Stimulated activated naive CD8-positive, alpha-beta T cell treated with anti-CD3 and anti-CD28 coated beads, Interleukin-15, amount 100 ng/mL, for 72 hours (primary cell): Measurements from ENCODE around the gene OPN3.
A peak's percentile ranks its signal among the peaks of the same experiment; 100 is the strongest.

Experiments used
- ATAC-seq: fragments of 150-1000 bp; cut with Tn5 transposase; 2 replicates; pipeline ENCODE4 v1.10.0; 2021; ENCODE audit warnings: mild to moderate bottlenecking, moderate library complexity
- DNase-seq, 2 donors: peaks; one replicate each; pipeline ENCODE4 v3.0.0; 2021 to 2022
- H3K27ac Mint-ChIP-seq, 2 donors: one replicate each; pipeline ENCODE4 v1.8.0; 2022; ENCODE audit warnings: mild to moderate bottlenecking in 2 of 2, mixed read lengths in 2 of 2, moderate library complexity in 2 of 2
- H3K27me3 Mint-ChIP-seq: one replicate; pipeline ENCODE4 v1.8.0; 2022; ENCODE audit warnings: mixed read lengths
- H3K4me1 Mint-ChIP-seq: one replicate; pipeline ENCODE4 v1.8.0; 2022; ENCODE audit warnings: mild to moderate bottlenecking, mixed read lengths
- H3K4me3 Mint-ChIP-seq, 2 donors: one replicate each; pipeline ENCODE4 v1.8.0; 2022; ENCODE audit warnings: mild to moderate bottlenecking in 2 of 2, mixed read lengths in 2 of 2, moderate library complexity in 1 of 2
- H3K9me3 Mint-ChIP-seq, 2 donors: one replicate each; pipeline ENCODE4 v1.8.0; 2022; ENCODE audit warnings: mixed read lengths in 2 of 2

OPN3 gene

DNA sequence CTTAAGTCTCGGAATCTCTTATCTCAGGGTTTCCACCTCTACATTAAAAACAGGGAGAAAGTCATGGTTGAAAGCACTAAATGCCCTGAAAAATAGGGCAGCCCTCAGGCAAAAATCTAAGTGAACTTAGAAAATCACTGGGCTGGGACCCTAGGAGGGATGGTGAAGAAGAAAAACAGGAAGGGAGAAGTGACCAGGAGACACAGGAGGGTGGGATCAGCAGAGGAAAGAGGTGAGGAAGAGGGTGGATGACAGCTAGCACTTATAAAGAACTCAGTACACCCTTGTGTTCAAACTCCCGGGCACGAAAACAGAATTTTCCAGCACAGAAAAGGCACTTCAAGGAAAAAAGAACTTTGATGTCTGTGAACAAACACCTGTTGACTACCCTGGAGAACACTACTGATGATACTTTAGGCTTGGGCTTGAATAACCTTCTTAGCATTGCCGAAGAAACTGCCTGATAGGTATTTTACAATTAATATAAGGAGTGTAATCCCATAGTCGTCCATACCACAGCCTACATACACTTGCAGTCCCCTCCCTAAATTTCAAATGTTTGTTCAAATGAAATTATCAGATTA lies 2.0 kb downstream of the OPN3 start:
- Mint-ChIP-seq H3K4me1 (peaks cover 48% of the 10 kb centered on the region), H3K9me3 (peaks cover 11 to 15% of the 10 kb centered on the region in 2 donors), H3K27me3 (no peaks in the 10 kb centered on the region), H3K4me3 (peak overlapping the region; percentile 81 to 89), H3K27ac (peak overlapping the region in 1 of 2 donors; percentile 92)
- ATAC-seq (no peak), DNase-seq (no peak)

GRCh38 chr1:241637604-241638003 lies 2.6 kb downstream of the OPN3 start:
- Mint-ChIP-seq H3K9me3 (peaks cover 10% of the 10 kb centered on the region in 2 donors), H3K27ac (no peak overlapping the region), H3K4me3 (peak overlapping the region; percentile 77 to 89), H3K27me3 (no peaks in the 10 kb centered on the region), H3K4me1 (peaks cover 47% of the 10 kb centered on the region)
- no peak for ATAC-seq
- DNase-seq = no peak

DNA sequence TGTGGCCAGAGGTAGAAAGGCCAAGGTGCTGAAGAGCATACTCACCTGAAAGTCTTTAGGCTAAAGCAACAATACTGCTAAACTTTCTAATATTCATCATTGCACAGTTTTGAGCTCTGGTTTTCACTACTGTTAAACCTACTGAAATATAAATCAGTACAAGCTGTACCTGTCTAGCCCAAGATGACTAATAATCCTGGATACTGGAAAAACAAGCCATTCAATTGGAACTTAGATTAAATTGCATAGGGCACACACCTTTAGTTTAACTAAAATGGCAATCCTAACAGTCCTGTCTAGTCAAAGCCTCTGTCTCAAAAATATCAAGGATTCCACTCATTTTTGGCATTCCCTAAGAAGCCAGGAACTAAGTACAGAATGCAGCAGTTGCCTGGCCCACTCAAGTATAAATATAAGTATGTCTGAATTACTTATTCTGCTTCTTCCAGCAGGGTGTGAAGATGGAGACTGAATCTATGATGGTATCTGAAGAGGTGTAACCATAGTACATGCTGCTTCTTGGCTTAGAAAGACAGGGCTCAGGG lies 3.1 kb downstream of the OPN3 start:
- no peak for DNase-seq
- H3K9me3 Mint-ChIP-seq = peaks cover 5 to 6% of the 10 kb centered on the region in 2 donors
- peaks cover 52% of the 10 kb centered on the region for H3K4me1 Mint-ChIP-seq
- H3K27ac Mint-ChIP-seq = no peak overlapping the region
- peak overlapping the region; percentile 11 to 89 for H3K4me3 Mint-ChIP-seq
- H3K27me3 Mint-ChIP-seq = no peaks in the 10 kb centered on the region
- no peak for ATAC-seq

DNA sequence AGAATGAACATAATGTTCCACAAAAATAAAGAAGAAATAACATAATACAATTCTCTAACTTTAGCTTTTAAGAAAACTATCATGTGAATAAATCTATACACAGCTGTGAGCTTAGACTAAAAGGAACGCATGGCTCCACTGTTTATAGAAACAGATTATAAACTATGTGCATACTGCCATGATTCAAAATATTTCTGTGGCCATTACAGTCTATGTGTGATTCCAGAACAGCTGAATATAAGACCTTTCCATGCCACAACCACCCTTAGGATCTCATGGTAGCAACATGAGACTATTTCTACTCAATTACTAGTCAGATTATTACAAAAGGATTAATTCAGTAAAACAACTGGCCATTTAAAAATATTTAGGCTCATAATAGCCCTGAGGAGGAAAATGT lies 3.9 kb downstream of the OPN3 start:
- no peaks in the 10 kb centered on the region for H3K27me3 Mint-ChIP-seq
- H3K4me3 Mint-ChIP-seq = peak overlapping the region in 1 of 2 donors; percentile 89
- ATAC-seq (no peak), DNase-seq (no peak)
- H3K9me3 Mint-ChIP-seq = no peaks in the 10 kb centered on the region
- no peak overlapping the region for H3K27ac Mint-ChIP-seq
- peaks cover 59% of the 10 kb centered on the region for H3K4me1 Mint-ChIP-seq

DNA sequence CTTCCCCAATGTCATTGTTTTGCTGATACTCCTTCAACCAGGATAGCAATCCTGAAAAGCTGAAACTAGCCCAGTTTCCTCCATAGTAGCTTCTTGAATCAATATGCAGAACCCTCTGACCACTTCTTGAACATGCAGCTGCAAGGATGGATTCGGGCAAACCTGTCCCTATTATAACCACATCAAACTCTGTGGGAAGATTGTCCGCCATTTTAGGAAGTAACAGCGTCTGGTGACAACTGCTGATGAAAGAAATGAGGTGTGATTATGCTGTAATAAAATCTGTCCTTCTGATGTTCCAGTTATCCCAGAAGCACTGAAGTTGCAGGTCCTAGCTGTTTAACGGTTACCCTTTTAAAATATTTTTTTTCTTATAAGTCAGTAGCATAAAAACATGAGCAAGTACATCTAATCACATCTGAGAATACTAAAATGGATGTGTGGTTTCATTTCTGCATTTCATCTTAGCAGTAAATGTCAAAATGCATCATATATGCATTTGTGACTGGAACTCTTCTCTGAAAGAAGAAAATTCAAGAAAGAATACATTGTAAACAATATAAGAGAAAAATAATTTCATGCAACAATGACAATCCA lies 4.5 kb downstream of the OPN3 start:
- H3K4me1 Mint-ChIP-seq = peaks cover 55% of the 10 kb centered on the region
- DNase-seq (no peak), ATAC-seq (no peak)
- no peaks in the 10 kb centered on the region for H3K9me3 Mint-ChIP-seq
- no peaks in the 10 kb centered on the region for H3K27me3 Mint-ChIP-seq
- H3K27ac Mint-ChIP-seq = peak overlapping the region in 1 of 2 donors; percentile 65
- peak overlapping the region in 1 of 2 donors; percentile 15 for H3K4me3 Mint-ChIP-seq

DNA sequence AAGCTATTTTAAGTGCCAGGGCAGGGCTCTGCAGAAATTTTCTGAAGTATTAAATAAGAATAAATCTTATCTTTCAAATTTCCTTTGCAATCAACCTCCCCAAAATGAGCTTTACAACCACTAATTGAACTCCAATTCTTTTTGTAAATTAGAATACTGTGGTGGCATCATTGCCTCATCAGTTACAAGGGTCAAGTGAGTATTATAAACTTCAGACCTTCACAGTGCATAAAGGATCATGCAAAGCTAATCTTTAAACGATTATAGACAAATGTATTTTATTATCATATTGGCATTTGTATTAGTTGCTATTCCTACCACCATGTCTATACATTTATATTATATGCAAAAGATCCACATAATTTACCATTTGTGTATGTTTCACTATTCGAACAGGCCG lies 7.2 kb downstream of the OPN3 start:
- DNase-seq (no peak), ATAC-seq (no peak)
- H3K4me3 Mint-ChIP-seq = no peak overlapping the region
- no peaks in the 10 kb centered on the region for H3K9me3 Mint-ChIP-seq
- peaks cover 46% of the 10 kb centered on the region for H3K4me1 Mint-ChIP-seq
- no peaks in the 10 kb centered on the region for H3K27me3 Mint-ChIP-seq
- H3K27ac Mint-ChIP-seq = no peak overlapping the region

DNA sequence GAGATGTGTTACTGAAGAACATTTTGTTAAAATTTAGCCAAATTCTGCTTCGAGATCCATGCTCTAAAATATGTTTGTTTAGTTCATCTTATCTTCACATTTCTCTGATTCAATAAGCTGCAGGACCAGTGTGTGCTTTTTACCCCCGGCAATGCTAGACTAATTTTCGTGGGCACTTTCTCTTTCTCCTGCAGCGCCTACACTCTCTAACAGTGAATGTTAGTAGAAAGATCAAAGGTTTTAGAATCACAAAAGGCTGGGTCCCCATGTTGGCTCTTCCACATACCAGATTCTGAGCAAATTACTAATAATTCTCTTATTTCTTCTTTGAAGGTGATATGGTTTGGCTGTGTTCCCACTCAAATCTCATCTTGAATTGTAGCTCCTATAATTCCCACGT lies 8.5 kb downstream of the OPN3 start:
- Mint-ChIP-seq H3K27ac (peak overlapping the region in 1 of 2 donors; percentile 50), H3K4me3 (peak overlapping the region; percentile 39 to 66), H3K27me3 (no peaks in the 10 kb centered on the region), H3K9me3 (no peaks in the 10 kb centered on the region), H3K4me1 (peaks cover 37% of the 10 kb centered on the region)
- DNase-seq = no peak
- ATAC-seq = peak; percentile 53

- Mint-ChIP-seq H3K27me3 (no peaks in the 10 kb centered on the region), H3K9me3 (no peaks in the 10 kb centered on the region), H3K4me3 (no peak overlapping the region), H3K4me1 (peaks cover 32% of the 10 kb centered on the region), H3K27ac (no peak overlapping the region)
- DNase-seq = no peak
- no peak for ATAC-seq
Measured at GRCh38 chr1:241630899-241631298, 9.3 kb downstream of the OPN3 start.

DNA sequence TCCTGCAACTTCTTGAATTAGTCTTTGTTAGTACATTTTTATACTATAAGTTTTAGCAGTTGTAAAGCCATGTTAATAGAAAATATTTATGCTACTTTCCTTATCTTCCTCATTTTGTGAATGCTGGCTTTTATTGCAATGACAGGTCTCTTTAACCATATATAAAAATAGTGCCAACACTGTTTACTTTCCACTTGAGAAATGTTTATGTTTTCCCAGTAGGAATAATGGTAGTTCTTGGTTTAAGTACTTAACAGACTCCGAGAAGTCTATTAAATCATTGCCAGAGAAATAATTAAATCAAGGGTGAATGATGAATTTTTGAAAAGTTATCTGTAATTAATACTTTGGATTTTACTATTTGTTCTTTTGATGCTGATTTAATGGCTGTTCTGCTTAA lies 9.7 kb downstream of the OPN3 start:
- no peak overlapping the region for H3K27ac Mint-ChIP-seq
- ATAC-seq (no peak), DNase-seq (no peak)

DNA sequence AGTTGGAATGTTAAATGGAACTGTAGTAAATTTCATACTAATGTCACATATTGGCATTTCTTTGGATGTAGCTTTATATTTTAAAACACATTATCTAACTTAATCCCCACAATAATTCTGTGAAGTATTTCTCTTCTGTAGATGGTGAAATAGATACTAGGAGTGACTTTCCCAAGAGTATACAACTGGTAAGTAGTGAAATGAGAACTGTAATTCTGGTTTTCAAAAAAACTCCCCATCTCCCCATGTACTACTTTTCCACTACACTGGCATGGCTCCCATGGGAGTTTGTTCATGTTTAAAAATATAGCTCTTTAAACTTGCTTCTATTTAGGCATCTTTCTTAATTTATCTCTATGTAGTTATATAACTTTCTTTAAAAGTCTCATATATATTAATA lies 10.2 kb downstream of the OPN3 start:
- ATAC-seq = no peak
- no peak overlapping the region for H3K27ac Mint-ChIP-seq
- no peak for DNase-seq
- H3K4me1 Mint-ChIP-seq = peaks cover 23% of the 10 kb centered on the region
- no peaks in the 10 kb centered on the region for H3K9me3 Mint-ChIP-seq
- H3K27me3 Mint-ChIP-seq = no peaks in the 10 kb centered on the region
- no peak overlapping the region for H3K4me3 Mint-ChIP-seq

More for the DNA sequence above, 9.7 kb downstream of the OPN3 start:
- no peaks in the 10 kb centered on the region for H3K9me3 Mint-ChIP-seq
- peaks cover 28% of the 10 kb centered on the region for H3K4me1 Mint-ChIP-seq
- no peak overlapping the region for H3K4me3 Mint-ChIP-seq
- no peaks in the 10 kb centered on the region for H3K27me3 Mint-ChIP-seq

- peak; percentile 29 to 39 for DNase-seq
- Mint-ChIP-seq H3K9me3 (no peaks in the 10 kb centered on the region), H3K4me1 (peaks cover 21% of the 10 kb centered on the region), H3K27me3 (no peaks in the 10 kb centered on the region), H3K4me3 (peak overlapping the region; percentile 70 to 77), H3K27ac (peak overlapping the region in 1 of 2 donors; percentile 92)
- ATAC-seq = peak; percentile 79
Measured at GRCh38 chr1:241627453-241628259, 12.5 kb downstream of the OPN3 start.

DNA sequence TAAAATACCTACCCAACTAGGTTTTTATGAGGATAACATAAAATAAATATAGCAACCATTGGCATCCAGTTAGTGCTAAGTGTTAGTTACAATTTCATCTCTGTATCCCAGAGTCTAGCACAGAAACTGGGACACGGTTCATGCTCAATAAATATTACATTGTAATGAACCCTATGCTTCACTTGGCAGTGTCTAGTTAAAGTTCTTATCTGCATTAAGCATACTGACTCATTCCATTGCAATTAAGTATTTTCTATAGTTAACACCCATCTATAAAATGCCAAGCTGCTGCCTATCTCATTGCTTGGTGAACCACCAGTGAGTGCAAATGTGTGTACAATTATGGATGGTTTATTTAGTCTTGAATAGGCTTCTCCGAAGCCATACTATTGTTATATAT lies 15.2 kb downstream of the OPN3 start:
- Mint-ChIP-seq H3K9me3 (no peaks in the 10 kb centered on the region), H3K4me1 (peaks cover 9% of the 10 kb centered on the region), H3K27ac (no peak overlapping the region)

DNA sequence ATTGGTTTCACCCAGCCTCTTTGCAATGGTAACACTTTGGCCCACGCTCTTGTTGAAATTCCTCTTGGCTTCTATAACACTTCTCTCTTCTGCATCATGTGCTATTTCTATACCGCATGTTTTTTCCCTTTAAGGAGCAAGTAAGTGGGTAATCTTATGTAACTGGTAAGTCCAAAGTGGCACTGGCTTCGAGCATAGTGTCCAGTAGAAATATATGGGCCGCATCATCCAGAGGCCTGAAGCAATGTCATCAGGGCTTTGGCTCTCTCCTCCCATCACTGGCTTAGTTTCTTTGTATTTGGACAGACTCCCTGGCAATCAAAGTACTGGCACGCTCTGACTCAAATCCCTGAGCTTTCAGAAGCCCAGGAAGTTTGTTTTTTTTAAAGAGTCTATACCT lies 17.5 kb downstream of the OPN3 start:
- no peak for ATAC-seq
- DNase-seq = no peak
- H3K4me1 Mint-ChIP-seq = peaks cover 6% of the 10 kb centered on the region
- H3K27me3 Mint-ChIP-seq = no peaks in the 10 kb centered on the region
- no peaks in the 10 kb centered on the region for H3K9me3 Mint-ChIP-seq
- H3K4me3 Mint-ChIP-seq = no peak overlapping the region
- H3K27ac Mint-ChIP-seq = no peak overlapping the region

More for the DNA sequence above, 15.2 kb downstream of the OPN3 start:
- no peak overlapping the region for H3K4me3 Mint-ChIP-seq
- ATAC-seq = no peak
- DNase-seq = no peak
- H3K27me3 Mint-ChIP-seq = no peaks in the 10 kb centered on the region

GRCh38 chr1:241617426-241617825 lies 22.7 kb downstream of the OPN3 start:
- H3K27me3 Mint-ChIP-seq = no peaks in the 10 kb centered on the region
- ATAC-seq (no peak), DNase-seq (no peak)
- no peak overlapping the region for H3K27ac Mint-ChIP-seq
- no peaks in the 10 kb centered on the region for H3K9me3 Mint-ChIP-seq
- H3K4me1 Mint-ChIP-seq = peaks cover 12% of the 10 kb centered on the region
- no peak overlapping the region for H3K4me3 Mint-ChIP-seq

- Mint-ChIP-seq H3K4me3 (no peak overlapping the region), H3K4me1 (peaks cover 13% of the 10 kb centered on the region), H3K27me3 (no peaks in the 10 kb centered on the region), H3K9me3 (no peaks in the 10 kb centered on the region), H3K27ac (no peak overlapping the region)
- DNase-seq (no peak), ATAC-seq (no peak)
Measured at GRCh38 chr1:241615043-241615974, 24.9 kb downstream of the OPN3 start.
